ENCODE measurements around the gene RASSF3.
"Not testable (repeated sequence)": the region's sequence is repeated elsewhere in the genome, so short reads cannot be mapped to it uniquely, and the experiment has no call there.

The RASSF3 gene, protein sequence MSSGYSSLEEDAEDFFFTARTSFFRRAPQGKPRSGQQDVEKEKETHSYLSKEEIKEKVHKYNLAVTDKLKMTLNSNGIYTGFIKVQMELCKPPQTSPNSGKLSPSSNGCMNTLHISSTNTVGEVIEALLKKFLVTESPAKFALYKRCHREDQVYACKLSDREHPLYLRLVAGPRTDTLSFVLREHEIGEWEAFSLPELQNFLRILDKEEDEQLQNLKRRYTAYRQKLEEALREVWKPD

DNA sequence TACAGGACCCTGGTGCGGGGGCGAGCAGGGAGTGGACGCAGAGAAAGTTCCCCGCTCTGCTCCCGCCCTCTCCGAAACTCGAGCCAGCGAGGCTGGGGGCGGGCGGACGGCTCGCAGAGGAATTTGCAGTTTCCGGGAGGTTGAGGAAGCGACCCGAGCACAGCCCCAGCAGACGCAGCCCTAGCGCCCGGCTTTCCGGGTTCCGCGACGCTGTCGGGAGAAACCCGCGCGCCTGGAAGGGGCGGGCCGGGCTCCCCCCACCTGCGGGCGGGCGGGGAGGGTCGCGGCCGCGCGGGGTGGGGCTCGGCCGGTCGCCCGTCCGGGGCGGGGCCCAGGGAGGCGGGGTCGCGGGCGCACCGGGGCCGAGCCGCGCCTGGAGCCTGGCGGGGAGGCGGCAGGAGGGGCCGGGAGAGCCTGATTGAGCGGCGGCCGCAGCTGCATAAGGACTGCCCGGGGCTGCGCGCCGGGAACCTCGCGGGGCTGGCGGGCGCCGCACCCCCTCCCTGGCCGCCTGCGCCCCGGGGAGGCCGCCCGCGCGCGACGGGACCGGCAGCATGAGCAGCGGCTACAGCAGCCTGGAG lies at the start of gene RASSF3:
Gene RASSF3 (plus strand): TSS at position 417 of the 581 bp plus-strand sequence. CDS start 138 bp downstream, at position 555.
- DNase-seq (ENCODE audit: low read depth in 2 of 2, low spot score in 1 of 2): no peak

DNA sequence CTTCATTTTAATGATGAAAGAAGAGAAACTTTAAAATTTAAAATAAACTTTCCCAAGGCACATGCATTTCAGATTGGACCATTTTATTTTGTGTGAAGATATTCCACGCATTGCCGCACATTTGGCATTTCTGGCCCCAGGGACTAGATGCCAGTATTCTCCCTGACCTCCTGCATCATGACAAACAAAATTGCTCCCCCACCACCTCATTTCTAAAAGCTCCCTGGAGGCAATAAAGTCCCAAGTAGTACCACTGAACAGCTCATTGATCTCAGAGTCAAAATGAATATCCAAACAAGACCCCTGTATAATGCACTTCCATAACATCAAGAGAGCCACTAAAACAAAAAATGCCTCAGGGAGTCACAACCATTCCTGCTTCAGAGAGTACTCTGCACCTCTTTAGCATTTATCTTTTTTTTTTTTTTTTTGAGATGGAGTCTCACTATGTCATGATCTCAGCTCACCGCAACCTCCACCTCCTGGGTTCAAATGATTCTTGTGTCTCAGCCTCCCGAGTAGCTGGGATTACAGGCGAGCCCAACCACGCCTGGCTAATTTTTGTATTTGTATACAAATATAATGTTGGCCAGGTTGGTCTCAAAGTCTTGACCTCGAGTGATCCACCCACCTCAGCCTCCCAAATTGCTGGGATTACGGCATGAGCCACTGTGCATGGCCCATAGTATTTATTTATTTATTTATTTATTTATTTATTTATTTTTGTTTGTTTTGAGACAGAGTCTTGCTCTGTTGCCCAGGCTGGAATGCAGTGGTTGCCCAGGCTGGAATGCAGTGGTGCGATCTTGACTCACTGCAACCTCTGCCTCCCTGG lies 48.8 kb upstream of the RASSF3 start:
- no peak for DNase-seq (ENCODE audit: low read depth in 2 of 2, low spot score in 1 of 2)

DNA sequence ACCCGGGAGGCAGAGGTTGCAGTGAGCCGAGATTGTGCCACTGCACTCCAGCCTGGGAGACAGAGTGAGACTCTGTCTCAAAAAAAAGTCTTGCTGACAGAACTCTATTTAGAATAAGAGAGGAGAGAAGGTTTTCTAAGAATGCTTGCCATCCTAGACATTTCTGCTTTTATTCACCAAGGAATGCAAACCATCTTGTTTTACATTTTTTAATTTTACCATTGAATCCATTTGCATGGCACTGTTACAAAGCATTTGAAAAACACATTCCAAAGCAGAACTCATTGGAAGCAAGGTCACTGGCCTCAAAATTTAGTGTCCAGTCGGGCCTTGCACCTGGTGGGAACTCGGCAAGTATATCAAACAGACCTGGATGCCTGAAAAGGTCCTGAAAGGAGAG lies 44.2 kb upstream of the RASSF3 start:
- no peak for DNase-seq (ENCODE audit: low read depth in 2 of 2, low spot score in 1 of 2)

DNA sequence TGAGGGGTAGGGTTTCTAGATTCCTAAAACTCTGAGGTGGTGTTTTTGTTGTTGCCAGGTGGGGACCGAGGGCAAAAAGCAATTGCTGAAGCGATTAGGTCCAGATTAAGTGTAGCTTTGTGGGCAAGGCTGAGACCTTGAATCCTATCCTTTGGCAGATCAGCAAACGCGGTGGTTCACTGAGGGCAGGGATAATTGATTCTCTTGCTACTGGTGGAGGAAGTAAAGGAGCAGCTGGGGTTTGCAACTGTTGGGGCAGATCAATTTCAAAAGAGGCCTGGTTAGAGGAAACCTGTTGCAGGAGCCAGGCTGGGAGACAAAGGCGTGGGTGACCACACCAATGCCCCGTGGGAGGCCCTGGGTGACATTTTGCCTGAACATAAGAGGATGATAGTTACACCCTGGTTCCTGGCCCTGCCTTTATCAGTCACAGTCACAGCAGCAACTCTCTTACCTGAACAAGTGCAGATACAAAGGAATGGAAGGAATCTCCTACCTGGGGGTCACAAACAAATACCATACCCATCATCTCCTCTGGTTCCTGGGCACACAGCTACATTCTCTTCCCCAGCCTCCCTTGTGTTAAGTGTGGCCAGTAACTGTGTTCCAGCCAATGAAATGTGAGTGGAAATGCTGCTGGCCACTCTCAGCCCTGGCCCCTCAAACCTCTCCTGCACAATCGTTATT lies 43.3 kb upstream of the RASSF3 start:
- DNase-seq (ENCODE audit: low read depth in 2 of 2, low spot score in 1 of 2): no peak

DNA sequence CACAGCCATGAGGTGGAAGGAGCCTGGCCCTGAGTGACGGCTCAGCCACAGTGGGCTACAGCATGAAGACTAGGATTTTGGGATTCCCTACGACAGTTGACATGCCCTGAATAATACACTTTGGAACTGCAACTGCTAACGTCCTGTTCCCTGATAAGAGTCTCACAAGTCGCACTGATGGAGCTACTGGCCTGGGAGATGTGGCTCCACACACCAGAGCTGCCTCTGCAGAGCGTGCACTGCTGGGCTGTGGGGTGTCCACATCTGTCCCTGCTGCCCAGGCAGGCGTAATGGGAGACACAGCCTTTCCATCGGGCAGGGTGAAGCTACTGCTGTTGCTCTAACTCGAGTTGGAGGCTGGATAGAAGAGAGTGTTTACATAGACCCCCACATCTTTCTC lies 42.7 kb upstream of the RASSF3 start:
- DNase-seq (ENCODE audit: low read depth in 2 of 2, low spot score in 1 of 2): no peak

DNA sequence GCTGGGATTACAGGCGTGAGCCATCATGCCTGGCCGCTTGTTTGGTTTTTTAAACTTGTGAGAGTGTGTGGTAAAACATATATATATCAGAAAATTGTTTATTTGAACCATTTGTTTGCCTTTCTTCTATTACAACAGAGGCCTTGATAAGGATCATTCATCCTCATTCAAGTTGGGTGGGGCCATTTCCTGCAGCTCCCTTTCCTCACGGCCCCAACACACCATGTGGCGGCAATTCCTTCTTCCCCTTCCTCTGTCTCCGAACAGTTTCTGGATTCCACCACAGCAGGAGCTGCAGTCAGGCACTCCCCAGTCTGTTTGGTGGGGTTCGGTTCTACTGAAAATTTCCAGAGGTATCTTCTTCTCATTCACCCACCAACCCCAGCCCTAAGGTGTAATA lies 42.0 kb upstream of the RASSF3 start:
- no peak for DNase-seq (ENCODE audit: low read depth in 2 of 2, low spot score in 1 of 2)

DNA sequence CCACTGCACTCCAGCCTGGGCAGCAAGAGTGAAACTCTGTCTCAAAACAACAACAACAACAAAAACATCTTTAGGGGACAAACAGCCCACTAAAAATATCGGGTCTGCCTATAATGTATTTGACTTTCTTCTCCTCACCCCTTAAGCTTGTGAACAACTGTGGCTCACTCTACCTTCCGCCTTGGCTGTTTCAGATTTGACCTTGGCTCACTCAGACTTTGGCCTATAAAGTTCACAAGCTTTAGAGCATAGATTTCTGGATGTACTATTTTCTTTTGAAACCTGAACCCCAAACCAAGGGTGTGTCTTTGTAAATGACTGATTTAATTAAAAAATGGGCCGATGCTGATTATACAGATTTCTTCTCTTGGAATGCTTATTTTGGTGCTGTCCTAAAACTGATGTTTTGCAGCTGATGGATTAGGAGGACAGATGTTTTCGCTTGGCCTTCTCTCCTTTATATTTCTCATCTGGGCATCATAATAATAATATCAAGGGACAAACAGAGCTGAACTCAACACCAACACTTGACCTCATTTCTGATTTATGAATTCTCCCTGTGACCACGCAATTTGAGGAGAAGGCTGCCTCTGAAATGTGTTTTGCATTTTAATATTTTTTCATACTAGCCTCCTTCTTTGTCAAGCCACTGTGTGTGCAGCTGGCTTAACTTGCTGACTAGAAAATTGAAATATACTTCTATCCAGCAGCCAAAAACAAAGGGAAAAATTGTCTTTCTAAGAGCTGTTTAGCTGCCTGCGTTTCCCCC lies 40.2 kb upstream of the RASSF3 start:
- DNase-seq (ENCODE audit: low read depth in 2 of 2, low spot score in 1 of 2): no peak

DNA sequence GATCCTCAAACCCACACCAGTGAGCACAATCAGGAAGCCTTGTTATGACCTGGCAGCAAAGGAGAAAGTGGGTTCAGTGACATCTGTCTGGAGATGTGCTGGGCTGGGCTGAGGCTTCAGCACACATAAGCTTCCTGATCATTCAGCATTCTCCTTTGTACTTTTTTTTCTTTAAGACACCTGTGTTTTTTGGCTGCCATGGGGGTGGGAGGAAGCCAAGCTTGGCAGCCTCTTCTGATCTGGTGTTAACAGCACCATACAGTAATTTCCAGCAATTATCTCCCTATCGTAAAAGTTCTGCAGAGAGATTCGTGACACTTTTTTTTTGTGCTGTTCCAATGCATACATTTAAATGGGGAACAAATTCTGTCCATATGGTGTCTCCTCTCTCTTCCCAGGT lies 38.9 kb upstream of the RASSF3 start:
- DNase-seq (ENCODE audit: low read depth in 2 of 2, low spot score in 1 of 2): no peak

DNA sequence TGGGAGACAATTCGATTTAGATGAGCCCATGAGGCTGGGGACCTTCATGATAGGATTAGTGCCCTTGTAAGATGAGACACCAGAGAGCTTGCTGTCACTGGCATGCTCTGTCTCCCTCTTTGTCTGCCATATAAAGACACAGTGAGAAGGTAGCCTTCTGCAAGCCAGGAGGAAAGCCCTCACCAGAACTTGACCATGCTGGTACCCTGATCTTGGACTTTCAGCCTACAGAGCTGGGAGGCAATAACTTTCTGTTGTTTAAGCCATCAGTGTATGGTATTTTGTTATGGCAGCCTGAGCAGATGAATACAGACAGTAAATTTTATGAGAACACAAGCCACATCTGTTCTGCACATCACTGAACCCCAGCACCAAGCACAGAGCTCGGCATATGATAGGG lies 38.1 kb upstream of the RASSF3 start:
- no peak for DNase-seq (ENCODE audit: low read depth in 2 of 2, low spot score in 1 of 2)

DNA sequence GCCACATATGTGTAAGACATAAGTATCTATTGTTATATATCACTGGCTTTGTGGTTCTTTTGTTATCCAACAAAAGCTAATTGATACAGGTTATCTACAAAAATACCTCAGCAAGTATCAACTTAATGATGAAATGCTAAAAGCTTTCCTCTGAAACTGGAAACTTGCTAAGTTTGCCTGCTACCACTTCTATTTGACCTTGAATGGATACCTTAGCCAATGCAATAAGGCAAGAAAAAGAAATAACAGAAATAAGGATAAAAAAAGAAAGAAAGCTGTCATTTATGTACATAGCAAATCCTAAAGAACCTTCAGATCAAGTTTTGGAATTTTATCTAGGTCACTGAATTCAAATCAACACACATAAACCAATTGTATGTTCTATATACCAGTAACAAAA lies 35.5 kb upstream of the RASSF3 start:
- no peak for DNase-seq (ENCODE audit: low read depth in 2 of 2, low spot score in 1 of 2)

DNA sequence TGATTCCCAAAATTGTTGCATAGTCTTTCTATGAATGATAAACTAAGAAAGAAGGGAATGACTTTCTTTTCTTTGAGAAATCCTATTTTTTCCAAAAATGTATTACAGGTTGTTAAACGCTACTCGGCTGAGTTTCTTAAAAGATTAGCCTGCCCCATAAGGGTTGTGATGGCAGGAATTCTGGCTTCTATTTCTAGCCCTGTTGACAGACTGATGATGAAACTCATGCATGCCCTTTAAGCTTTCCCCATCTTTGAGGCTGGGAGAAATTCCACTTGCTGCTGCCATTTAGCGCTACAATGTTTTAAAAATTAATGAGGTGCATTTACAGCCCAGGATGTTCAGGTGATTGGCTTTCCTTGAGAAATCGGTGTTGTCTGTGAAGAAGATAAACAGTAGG lies 33.2 kb upstream of the RASSF3 start:
- no peak for DNase-seq (ENCODE audit: low read depth in 2 of 2, low spot score in 1 of 2)

DNA sequence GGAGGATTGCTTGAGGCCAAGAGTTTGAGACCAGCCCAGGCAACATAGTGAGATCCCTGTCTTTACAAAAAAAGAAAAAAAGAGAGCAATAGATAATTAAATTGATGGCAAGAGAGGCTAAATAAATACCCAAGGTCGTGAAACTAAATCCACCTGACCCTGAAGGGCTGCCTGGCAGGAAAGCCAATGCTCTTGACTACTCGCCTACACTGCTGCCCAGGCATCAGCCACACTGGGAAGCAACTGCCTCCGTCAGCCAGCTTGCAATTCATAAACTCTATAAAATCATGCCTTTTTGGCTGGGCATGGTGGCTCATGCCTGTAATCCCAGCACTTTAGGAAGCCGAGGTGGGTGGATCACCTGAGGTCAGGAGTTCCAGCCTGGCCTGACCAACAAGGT lies 31.7 kb upstream of the RASSF3 start:
- DNase-seq (ENCODE audit: low read depth in 2 of 2, low spot score in 1 of 2): no peak

DNA sequence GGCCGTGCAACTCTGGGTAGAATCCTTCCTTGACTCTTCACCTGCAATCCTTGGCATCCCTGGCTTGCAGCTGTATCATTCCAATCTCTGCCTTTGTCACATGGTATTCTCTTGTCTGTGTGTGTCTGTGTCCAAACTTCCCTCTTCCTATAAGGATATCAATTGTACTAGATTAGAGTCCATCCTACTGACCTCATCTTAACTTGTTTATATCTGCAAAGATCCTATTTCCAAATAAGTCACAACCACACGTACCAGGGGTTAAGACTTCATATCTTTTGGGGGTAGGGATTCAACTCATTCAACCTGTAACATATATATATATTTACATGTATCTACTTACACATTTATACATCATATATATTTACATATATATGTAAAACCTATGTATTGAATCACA lies 29.6 kb upstream of the RASSF3 start:
- DNase-seq (ENCODE audit: low read depth in 2 of 2, low spot score in 1 of 2): no peak

DNA sequence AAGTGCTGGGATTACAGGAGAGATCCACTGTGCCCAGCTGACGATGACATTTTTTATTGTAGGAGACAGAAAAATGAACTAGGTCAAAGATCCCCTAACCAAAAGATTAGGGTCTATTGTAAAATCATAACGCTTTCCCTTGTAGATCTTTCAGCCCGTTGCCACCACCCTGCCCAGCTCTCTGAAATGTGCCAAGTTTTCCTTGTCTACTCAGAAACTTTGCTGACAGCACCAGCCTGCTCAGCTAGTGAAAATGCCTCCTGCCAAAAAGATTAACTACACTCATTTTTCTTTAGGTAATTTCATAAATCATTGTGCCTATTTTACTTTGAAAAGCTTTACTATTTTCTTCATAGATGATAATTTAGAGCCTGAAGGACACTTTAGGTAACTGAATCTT lies 28.2 kb upstream of the RASSF3 start:
- no peak for DNase-seq (ENCODE audit: low read depth in 2 of 2, low spot score in 1 of 2)

DNA sequence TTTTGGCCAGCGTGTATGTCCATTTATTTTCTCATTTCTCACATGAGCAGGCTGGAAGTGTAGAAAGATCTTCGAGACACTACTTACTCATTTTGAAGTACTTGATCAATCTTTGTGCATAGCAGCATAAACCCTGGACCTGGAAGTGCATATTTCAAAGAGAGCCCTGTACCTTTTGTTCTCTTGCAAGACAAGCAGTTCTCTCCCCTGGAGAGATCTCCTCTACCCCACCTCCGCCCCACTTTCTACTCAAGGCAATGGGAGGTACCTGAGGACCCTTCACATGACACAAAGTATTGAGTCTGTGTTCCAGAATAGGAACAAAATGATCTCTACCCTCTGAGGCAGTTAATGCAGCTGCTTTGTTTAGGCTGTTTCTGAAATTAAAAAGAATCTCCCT lies 27.4 kb upstream of the RASSF3 start:
- no peak for DNase-seq (ENCODE audit: low read depth in 2 of 2, low spot score in 1 of 2)

DNA sequence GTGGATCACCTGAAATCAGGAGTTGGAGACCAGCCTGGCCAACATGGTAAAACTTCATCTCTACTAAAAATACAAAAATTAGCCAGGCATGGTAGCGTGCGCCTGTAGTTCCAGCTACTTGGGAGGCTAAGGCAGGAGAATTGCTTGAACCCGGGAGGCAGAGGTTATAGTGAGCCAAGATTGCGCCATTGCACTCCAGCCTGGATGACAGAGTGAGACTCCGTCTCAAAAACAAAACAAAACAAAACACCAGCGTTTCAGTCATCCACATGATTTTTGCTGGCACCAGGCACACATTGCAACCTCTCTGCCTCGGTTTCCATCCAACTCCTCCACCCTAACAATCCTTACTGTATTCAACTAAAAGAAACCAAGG lies 26.9 kb upstream of the RASSF3 start:
- DNase-seq (ENCODE audit: low read depth in 2 of 2, low spot score in 1 of 2): not testable (repeated sequence)

DNA sequence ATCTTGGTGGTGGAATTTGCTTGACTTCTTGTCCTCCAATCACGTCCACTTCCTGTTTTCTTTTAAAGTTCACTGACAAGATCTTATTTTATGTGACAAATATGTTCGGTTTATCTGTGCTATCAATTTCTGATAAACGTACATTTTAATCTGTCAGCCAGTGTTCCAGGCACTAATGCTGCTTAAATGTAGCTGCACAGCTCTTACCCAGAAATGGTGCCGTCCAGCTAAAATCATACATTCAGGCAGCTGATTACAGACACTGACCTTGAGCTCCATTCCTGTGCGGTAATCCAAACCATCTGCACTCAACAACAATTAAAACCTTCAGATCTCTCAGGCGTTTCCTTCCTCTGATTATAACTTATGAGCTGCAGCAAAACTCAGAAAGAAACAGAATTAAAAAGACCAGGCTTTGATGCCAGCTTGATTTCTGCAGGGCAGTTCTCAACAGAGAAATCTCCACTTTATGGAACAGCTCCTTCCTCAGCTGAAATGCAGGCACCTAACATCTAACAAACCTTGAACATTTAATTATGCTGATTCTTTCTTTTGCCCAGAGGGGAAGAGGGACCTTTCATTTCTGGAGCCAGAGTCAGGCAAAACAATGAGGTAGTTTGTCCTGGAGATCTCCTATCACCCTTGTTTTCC lies 26.4 kb upstream of the RASSF3 start:
- DNase-seq (ENCODE audit: low read depth in 2 of 2, low spot score in 1 of 2): no peak

DNA sequence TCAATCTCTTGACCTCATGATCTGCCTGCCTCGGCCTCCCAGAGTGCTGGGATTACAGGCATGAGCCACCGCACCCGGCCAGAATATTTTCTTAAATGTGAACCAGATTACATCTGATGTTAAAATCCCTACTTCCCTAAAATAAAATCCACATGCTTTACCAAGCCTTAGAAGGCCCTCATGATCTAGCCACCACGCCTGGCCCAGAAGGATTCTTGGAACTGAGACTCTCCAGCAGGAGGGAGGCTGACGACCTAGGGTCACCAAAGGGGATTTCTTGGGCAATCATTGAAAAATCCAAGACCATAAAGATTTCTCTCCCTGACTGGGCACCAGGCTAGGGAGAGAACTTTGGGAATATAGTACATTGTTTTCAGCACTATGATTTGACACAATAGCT lies 25.2 kb upstream of the RASSF3 start:
- DNase-seq (ENCODE audit: low read depth in 2 of 2, low spot score in 1 of 2): no peak

DNA sequence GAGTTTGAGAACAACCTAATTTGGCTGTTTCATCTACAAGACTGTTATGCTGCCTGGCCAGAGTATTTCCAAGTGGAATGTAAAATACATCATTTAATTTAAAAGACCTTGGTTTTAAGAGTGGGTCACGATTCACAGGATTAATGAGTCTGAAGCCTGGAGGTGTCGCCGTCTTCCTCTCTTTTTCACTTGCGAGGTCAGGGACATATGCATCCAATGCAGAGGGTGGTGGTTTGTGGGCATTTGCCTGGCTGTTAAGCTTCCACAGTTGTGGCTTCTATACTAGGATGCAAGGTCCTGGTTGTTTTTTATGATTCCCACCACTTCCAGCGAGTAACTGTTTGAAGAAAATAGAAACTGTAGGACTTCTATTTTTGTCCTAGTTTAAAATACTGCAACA lies 22.8 kb upstream of the RASSF3 start:
- no peak for DNase-seq (ENCODE audit: low read depth in 2 of 2, low spot score in 1 of 2)

DNA sequence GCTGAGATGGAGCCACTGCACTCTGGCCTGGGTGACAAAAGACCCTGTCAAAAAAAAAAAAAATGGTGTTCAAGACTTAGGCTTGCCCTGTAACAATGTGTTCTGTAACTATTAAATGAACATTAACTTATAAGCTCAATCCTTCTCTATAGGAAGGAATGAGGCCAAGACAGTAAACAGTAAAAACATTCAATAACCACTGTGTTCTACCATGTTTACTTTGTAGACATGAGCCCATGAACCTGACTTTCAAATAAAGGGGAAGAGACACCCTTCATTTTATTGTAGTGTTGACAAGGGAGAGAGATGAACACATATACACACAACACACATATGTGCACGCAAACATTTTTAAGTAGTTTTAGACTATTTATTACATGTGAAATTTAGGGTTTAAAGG lies 20.1 kb upstream of the RASSF3 start:
- no peak for DNase-seq (ENCODE audit: low read depth in 2 of 2, low spot score in 1 of 2)
